ENCODE data around the gene ZFPM1.

- TF ChIP-seq CTCF (IDR thresholded peaks at IDR 0.05) = no peak
- TF ChIP-seq POLR2A (IDR thresholded peaks at IDR 0.05) = no peak
Observed at GRCh38 chr16:88411951-88412576, 41.0 kb upstream of the ZFPM1 start.
